Measurements from ENCODE around the gene DNAJA3. TPM values are rescaled to one million over a fixed set of nuclear protein-coding genes. Genes with fewer than 3 reads are reported as not detected.
A peak's percentile ranks its signal among the peaks of the same experiment; 100 is the strongest.

The DNAJA3 gene
- total and polyA plus RNA-seq, 10 of the 15 experiments (the other 5 are each of a cell fraction or from before 2014, with no cell fraction given): 8.4 to 141 (median 60.8) TPM

DNA sequence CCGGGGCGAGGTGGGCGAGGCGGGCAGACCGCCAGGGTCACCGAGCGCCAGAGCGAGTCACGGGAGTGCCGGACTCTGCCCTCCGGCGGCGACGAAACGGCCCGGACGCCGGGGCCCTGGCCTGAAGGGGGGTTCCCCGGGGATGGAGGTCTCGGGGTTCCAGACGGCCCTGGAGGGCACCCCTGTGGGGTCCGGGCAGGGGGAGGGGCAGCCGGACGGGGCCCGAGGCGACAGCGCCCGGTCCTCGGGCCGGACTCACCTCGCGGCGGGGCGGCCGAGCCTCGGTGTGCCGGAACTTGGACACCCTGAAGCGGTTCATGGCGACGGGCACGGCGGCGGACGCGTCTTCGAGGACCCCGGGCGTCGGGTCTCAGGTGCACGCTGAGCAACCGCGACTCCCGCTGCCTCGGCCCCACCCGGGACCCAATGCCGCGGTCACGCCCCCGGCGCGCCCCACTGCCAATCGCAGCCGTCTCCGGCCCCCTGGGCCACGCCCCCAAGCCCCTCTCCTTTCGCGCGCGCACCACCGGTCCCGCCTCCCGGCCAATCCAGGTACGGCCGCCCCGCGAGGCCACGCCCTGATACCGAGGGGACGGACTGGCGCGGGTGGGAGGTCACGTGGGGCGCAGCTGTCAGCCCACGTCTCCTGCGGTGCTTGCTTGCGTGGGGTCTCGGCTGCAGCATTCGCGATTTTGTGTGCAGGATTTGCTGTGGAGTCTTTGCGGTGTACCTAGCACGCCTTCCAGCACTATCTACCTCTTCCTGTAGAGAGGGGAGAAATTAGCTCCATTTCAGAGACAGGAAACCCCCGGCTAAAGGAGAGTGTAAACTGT is 9.3 kb upstream of the DNAJA3 start, which contains the start of gene CORO7 (continued):
- TF ChIP-seq, protein P1, sequence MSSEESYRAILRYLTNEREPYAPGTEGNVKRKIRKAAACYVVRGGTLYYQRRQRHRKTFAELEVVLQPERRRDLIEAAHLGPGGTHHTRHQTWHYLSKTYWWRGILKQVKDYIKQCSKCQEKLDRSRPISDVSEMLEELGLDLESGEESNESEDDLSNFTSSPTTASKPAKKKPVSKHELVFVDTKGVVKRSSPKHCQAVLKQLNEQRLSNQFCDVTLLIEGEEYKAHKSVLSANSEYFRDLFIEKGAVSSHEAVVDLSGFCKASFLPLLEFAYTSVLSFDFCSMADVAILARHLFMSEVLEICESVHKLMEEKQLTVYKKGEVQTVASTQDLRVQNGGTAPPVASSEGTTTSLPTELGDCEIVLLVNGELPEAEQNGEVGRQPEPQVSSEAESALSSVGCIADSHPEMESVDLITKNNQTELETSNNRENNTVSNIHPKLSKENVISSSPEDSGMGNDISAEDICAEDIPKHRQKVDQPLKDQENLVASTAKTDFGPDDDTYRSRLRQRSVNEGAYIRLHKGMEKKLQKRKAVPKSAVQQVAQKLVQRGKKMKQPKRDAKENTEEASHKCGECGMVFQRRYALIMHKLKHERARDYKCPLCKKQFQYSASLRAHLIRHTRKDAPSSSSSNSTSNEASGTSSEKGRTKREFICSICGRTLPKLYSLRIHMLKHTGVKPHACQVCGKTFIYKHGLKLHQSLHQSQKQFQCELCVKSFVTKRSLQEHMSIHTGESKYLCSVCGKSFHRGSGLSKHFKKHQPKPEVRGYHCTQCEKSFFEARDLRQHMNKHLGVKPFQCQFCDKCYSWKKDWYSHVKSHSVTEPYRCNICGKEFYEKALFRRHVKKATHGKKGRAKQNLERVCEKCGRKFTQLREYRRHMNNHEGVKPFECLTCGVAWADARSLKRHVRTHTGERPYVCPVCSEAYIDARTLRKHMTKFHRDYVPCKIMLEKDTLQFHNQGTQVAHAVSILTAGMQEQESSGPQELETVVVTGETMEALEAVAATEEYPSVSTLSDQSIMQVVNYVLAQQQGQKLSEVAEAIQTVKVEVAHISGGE (CRISPR knock-in tag; IDR thresholded peaks at IDR 0.05): no peak
- TF ChIP-seq HCFC1 (IDR thresholded peaks at IDR 0.05; ENCODE audit: low read length) (no peak), STAT1 (conservative IDR thresholded peaks at IDR 0.05) (no peak), ZNF592 (IDR thresholded peaks at IDR 0.05) (no peak), MAX (IDR thresholded peaks at IDR 0.05; ENCODE audit: low read depth, low read length) (peak; percentile 98), IKZF1 (conservative IDR thresholded peaks at IDR 0.05) (peak; percentile 74), BCL3 (IDR thresholded peaks at IDR 0.05; ENCODE audit: borderline replicate concordance, insufficient read depth, low read depth, low read length, poor library complexity, severe bottlenecking) (no peak), DPF2 (IDR thresholded peaks at IDR 0.05) (peak; percentile 41; the same call in 1 of the 2 replicates), RELB (IDR thresholded peaks at IDR 0.05; ENCODE audit: low read depth) (peak; percentile 75), NFYB (IDR thresholded peaks at IDR 0.05; ENCODE audit: insufficient read depth, low read depth, low read length) (peak; percentile 82), ZNF207 (IDR thresholded peaks at IDR 0.05; ENCODE audit: borderline replicate concordance) (no peak), NFYA (IDR thresholded peaks at IDR 0.05; ENCODE audit: borderline replicate concordance, low read depth, low read length) (no peak), WRNIP1 (IDR thresholded peaks at IDR 0.05; ENCODE audit: borderline replicate concordance, low read depth, low read length) (no peak)
- TF ChIP-seq, protein P2, sequence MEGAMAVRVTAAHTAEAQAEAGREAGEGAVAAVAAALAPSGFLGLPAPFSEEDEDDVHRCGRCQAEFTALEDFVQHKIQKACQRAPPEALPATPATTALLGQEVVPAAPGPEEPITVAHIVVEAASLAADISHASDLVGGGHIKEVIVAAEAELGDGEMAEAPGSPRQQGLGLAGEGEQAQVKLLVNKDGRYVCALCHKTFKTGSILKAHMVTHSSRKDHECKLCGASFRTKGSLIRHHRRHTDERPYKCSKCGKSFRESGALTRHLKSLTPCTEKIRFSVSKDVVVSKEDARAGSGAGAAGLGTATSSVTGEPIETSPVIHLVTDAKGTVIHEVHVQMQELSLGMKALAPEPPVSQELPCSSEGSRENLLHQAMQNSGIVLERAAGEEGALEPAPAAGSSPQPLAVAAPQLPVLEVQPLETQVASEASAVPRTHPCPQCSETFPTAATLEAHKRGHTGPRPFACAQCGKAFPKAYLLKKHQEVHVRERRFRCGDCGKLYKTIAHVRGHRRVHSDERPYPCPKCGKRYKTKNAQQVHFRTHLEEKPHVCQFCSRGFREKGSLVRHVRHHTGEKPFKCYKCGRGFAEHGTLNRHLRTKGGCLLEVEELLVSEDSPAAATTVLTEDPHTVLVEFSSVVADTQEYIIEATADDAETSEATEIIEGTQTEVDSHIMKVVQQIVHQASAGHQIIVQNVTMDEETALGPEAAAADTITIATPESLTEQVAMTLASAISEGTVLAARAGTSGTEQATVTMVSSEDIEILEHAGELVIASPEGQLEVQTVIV (IDR thresholded peaks at IDR 0.05; ENCODE audit: borderline replicate concordance, partially characterized antibody): no peak

Data from GM12878 (cell line).